ENCODE data around the gene YY1. TPM values are rescaled to one million over a fixed set of nuclear protein-coding genes. Genes with fewer than 3 reads are reported as not detected.
"Not testable (repeated sequence)": the region's sequence is repeated elsewhere in the genome, so short reads cannot be mapped to it uniquely, and the experiment has no call there.

YY1 gene
- total RNA-seq, 1 experiment from 2014 or later, result 31.9 TPM

GRCh38 chr14:100213956-100214769, 24.8 kb upstream of the YY1 start:
- peak; percentile 29 for DNase-seq (ENCODE audit: low read depth)

GRCh38 chr14:100214770-100215083, 24.2 kb upstream of the YY1 start:
- DNase-seq (ENCODE audit: low read depth), result no peak

DNA sequence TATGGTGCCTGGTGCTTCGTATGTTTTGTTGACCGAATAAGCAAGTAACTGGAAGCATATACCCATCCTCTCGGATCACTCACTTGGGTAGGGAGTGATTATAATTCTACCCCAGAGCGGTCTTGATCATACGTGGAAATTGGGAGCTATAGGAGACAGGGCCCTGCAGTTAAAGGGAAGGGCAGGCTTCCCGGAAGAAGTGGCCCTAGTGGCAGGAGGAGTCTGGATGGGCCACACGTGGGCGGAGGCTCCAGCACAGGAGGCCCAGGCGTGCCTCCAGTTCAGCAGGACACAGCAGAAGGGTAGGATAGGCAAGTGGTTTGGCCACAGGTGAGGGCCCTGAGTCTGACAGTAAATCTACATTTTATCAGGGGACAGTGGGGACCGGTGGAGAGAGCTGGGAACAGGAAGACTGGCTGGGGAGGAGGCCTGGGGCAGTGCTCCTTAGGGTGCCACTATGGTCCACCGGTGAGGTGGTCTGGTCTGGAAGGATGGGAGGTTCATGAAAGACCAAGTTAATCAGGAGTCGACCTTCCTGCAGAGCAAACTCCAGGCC, 23.5 kb upstream of the YY1 start:
- DNase-seq (ENCODE audit: low read depth), result no peak

- DNase-seq (ENCODE audit: low read depth), result no peak
Measured at GRCh38 chr14:100219126-100219785, 19.7 kb upstream of the YY1 start.

- no peak for DNase-seq (ENCODE audit: low read depth)
Measured at GRCh38 chr14:100221533-100222223, 17.3 kb upstream of the YY1 start.

- DNase-seq (ENCODE audit: low read depth), result no peak
Measured at GRCh38 chr14:100222224-100223093, 16.5 kb upstream of the YY1 start.

- DNase-seq (ENCODE audit: low read depth), result no peak
Measured at GRCh38 chr14:100223332-100224201, 15.4 kb upstream of the YY1 start.

DNA sequence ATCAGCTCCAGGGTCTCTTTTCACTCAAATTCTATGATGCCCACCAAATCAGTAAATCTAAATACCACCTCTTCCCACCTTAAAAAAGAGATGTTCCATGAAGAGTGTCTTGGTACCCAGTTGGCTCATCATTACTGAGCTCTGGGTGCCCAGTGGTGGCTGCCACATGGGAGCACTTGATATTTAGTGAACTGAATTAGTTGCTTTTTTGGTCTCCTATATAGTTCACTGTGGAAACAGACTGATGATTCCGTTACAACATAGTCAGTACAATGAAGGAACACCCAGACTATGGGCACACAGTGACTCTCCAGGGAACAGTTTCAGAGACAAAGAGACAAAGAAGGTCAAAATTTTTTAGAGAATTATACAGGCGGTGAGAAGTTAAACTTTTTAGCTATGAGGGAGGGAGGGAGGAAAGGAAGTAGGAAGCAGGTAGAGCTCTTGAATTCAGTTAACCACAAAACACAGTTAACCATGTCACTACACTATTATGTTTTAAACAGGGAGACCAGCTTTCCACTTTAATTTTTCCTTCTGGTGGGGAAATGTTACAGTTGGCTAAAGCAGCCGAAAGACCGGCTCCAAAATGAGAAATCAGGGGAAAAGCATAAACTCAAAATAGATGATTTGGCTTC, 14.6 kb upstream of the YY1 start:
- DNase-seq (ENCODE audit: low read depth), result no peak

DNA sequence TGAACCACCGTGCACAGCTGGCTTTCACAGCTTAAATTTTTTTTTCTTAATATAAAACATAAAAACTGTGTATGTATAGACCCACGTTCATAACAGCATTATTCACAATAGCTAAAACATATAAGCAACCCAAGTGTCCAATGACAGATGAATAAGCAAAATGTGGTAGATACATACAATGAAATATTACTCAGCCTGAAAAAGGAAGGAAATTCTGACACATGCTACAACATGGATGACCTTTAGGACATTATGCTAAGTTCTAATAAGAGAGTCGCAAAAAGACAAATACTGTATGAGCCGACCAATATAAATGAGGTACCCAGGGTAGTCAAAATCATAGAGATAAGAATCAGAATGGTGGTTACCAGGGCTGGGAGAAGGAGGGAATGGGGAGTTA, 13.8 kb upstream of the YY1 start:
- no peak for DNase-seq (ENCODE audit: low read depth)

DNA sequence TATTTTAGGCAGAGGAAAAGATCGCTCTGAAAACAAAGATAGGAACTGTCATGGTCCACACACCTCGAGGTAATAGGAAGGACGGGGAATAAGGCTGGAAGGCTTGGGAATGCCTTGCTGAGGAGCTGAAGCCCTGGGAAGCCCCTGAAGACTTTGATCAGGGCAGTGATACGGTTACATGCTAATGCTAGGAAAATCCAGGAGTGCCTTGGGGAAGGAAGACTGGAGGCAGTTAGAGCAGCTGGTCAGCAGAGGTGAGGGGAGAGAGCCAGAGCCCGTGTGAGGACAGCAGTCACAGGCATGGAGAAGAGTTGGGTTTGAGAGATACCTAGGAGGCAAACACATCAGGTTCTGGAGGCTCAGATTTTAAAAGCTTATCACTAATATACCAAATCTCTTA, 8.6 kb upstream of the YY1 start:
- DNase-seq (ENCODE audit: low read depth), result no peak

- no peak for DNase-seq (ENCODE audit: low read depth)
Measured at GRCh38 chr14:100234511-100234910, 4.4 kb upstream of the YY1 start.

DNA sequence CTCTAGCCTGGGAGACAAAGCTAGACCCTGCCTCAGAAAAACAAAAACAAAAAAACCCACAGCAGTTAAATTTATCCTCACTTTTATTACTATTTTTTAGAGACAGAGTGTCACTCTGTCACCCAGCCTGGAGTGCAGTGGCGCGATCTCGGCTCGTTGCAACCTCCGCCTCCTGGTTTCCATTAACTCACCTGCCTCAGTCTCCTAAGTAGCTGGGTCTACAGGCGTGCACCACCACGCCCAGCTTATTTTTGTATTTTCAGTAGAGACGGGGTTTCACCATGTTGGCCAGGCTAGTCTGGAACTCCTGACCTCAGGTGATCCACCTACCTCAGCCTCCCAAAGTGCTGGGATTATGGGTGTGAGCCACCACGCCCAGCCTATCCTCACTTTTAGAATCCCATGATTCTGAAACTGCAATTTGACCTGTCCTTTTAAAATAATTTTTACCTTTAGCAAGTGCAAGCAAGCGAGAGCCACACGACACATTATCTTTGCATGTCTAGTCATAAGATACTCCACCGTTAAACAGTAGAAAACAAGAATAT, 2.6 kb upstream of the YY1 start:
- not testable (repeated sequence) for DNase-seq (ENCODE audit: low read depth)

GRCh38 chr14:100236881-100237280, 2.1 kb upstream of the YY1 start:
- no peak for DNase-seq (ENCODE audit: low read depth)

GRCh38 chr14:100237735-100238418, 1.1 kb upstream of the YY1 start:
- DNase-seq (ENCODE audit: low read depth), result peak; percentile 53

GRCh38 chr14:100239211-100239839, 381 bp downstream of the YY1 start:
- DNase-seq (ENCODE audit: low read depth), result no peak

GRCh38 chr14:100239840-100240667, 1.1 kb downstream of the YY1 start:
- DNase-seq (ENCODE audit: low read depth), result peak; percentile 87

DNA sequence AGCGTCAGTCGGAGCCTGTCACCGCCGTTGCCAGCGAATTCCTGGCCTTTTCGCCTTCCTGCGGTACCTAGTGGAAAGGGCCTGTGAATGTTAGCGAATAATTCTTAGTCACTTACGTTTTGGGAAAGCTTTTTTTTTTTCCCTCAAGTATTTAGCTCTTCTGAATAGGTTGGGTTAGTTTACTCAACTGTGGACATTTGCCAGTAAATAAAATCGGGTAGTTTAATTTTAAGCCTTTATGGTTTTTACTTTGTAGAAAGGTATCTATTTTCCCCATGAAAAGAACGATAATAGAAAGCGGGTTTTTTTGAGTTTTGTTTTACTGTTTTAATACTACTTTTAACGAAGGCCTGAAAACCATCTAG, 1.7 kb downstream of the YY1 start:
- DNase-seq (ENCODE audit: low read depth), result no peak

DNA sequence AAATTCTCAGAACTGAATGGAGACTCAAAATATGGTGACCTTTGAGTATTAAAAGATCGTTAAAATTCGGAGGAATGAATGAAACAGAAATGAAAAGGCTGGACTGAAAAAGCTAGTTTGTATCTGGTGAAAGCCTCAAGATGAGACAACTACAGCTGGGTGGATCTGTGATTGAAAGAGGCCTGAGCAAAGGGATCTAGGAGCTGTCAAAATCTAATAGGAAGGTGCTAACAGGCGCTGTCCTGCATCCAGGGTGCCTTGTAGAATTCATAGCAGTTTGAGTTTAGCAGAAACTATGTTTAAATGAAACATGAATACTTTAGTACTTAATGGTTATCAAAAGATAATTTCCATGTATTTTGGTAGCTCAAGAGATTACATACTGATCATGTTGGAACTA, 2.3 kb downstream of the YY1 start:
- no peak for DNase-seq (ENCODE audit: low read depth)

Data from LHCN-M2 (cell line).